Measurements from ENCODE around the gene PGK2. TPM values are rescaled to one million over a fixed set of nuclear protein-coding genes. Genes with fewer than 3 reads are reported as not detected.

PGK2 gene
- total and polyA plus RNA-seq, 2 donors from 2014 or later = not detected

DNA sequence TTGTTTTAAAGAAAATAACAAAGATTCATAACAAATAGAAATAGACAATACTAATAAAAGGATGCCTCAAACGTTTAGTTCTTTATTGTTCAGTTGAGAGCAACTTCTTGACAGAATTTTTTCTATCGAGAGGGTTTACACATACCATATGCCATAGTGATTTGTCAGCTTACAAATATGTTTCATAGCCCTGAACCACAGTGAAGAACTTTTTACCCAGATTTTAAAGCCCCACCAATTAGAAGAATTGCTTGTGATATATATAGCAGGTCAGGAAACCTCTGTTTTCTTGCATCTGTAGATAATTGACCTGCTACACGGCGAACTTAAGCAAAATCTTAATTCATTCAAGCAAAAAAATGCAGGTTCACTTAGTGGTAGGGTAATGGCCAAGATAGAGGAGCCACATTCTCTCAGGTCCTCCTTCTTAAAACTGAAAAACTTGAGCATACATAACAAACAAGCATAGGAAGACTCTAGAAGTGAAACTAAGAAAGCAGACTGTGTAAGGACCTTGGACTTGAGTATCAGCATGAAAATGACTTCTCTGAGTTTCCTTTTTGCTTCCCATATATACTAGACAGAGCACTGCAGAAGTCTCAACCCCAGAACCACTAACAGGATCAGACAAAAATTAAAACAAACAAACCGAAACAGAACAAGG, 39.8 kb upstream of the PGK2 start:
- TF ChIP-seq, protein P1, sequence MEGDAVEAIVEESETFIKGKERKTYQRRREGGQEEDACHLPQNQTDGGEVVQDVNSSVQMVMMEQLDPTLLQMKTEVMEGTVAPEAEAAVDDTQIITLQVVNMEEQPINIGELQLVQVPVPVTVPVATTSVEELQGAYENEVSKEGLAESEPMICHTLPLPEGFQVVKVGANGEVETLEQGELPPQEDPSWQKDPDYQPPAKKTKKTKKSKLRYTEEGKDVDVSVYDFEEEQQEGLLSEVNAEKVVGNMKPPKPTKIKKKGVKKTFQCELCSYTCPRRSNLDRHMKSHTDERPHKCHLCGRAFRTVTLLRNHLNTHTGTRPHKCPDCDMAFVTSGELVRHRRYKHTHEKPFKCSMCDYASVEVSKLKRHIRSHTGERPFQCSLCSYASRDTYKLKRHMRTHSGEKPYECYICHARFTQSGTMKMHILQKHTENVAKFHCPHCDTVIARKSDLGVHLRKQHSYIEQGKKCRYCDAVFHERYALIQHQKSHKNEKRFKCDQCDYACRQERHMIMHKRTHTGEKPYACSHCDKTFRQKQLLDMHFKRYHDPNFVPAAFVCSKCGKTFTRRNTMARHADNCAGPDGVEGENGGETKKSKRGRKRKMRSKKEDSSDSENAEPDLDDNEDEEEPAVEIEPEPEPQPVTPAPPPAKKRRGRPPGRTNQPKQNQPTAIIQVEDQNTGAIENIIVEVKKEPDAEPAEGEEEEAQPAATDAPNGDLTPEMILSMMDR (IDR thresholded peaks at IDR 0.05; ENCODE audit: borderline replicate concordance, extremely low read depth, insufficient read depth) = no peak
- H3K4me1 ChIP-seq (ENCODE audit: control insufficient read depth in 2 of 3, insufficient read depth in 2 of 3, low read depth in 1 of 3, low read length in 3 of 3) = no peaks in the 10 kb centered on the region
- no peak for FAIRE-seq
- no peaks in the 10 kb centered on the region for H3K27me3 ChIP-seq (ENCODE audit: control insufficient read depth, insufficient read depth, low read length)
- no peak for DNase-seq
- H3K9ac ChIP-seq (ENCODE audit: low read length in 3 of 3) = no peak overlapping the region
- H3K4me3 ChIP-seq (ENCODE audit: low read length in 3 of 3) = no peak overlapping the region
- intact Hi-C loops (cut with DNase I) = no loop called here
- H3K27ac ChIP-seq (ENCODE audit: low read depth in 2 of 2, low read length in 2 of 2) = no peak overlapping the region
- no peaks in the 10 kb centered on the region for H3K36me3 ChIP-seq (ENCODE audit: control insufficient read depth in 2 of 3, insufficient read depth in 3 of 3, low read length in 3 of 3)
- no peaks in the 10 kb centered on the region for H3K9me3 ChIP-seq (ENCODE audit: control insufficient read depth in 2 of 3, insufficient read depth in 1 of 3, low read length in 3 of 3)

DNA sequence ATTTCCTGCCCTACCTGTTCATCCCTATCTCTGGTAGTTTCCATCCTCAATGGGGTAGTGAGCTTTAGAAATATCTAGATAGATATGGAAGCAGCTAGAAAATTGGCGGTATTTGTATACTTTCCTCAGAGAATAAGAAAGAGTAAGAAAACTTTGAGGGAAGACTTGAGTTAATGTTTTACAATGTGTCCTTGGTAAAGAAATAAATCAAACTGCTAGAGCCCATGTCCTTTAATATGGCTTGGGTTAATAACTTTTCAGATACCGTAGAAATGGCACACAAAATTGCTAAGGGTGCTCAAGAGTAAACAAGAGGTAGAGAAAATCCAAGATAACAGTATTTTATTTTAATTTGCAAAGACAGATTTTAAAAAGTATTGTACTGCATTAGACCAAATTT, 28.1 kb upstream of the PGK2 start:
- Histone ChIP-seq H3K27me3 (ENCODE audit: control insufficient read depth, insufficient read depth, low read length) (no peaks in the 10 kb centered on the region), H3K4me1 (ENCODE audit: control insufficient read depth in 2 of 3, insufficient read depth in 2 of 3, low read depth in 1 of 3, low read length in 3 of 3) (no peaks in the 10 kb centered on the region), H3K4me3 (ENCODE audit: low read length in 3 of 3) (no peak overlapping the region), H3K36me3 (ENCODE audit: control insufficient read depth in 2 of 3, insufficient read depth in 3 of 3, low read length in 3 of 3) (no peaks in the 10 kb centered on the region), H3K9ac (ENCODE audit: low read length in 3 of 3) (no peak overlapping the region), H3K9me3 (ENCODE audit: control insufficient read depth in 2 of 3, insufficient read depth in 1 of 3, low read length in 3 of 3) (no peaks in the 10 kb centered on the region), H3K27ac (ENCODE audit: low read depth in 2 of 2, low read length in 2 of 2) (no peak overlapping the region)
- DNase-seq = no peak
- no peak for FAIRE-seq
- TF ChIP-seq, protein P1 (IDR thresholded peaks at IDR 0.05; ENCODE audit: borderline replicate concordance, extremely low read depth, insufficient read depth) = no peak
- intact Hi-C loops (cut with DNase I) = no loop called here

DNA sequence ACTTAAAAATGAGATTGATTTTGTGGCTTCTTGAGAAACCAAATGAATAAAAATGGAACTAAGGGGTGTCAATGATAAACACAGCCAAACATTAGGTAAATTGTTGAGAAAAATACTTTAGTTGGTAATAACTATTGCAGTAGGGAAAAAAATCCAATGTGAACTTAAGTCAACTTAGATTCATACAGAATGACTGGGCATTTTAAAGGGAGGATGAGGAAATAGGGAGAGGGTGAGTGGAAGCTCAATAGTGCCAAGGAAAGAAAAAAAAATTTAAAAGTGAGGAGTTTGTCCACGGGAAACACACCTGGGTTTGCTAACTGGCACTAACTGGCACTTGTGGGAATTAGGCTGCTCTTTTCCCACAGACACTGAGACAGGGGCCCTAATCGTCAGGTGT, 26.2 kb upstream of the PGK2 start:
- H3K4me3 ChIP-seq (ENCODE audit: low read length in 3 of 3) = no peak overlapping the region
- no peaks in the 10 kb centered on the region for H3K36me3 ChIP-seq (ENCODE audit: control insufficient read depth in 2 of 3, insufficient read depth in 3 of 3, low read length in 3 of 3)
- no peaks in the 10 kb centered on the region for H3K4me1 ChIP-seq (ENCODE audit: control insufficient read depth in 2 of 3, insufficient read depth in 2 of 3, low read depth in 1 of 3, low read length in 3 of 3)
- FAIRE-seq (no peak), DNase-seq (no peak)
- no peaks in the 10 kb centered on the region for H3K9me3 ChIP-seq (ENCODE audit: control insufficient read depth in 2 of 3, insufficient read depth in 1 of 3, low read length in 3 of 3)
- intact Hi-C loops (cut with DNase I) = no loop called here
- no peak overlapping the region for H3K9ac ChIP-seq (ENCODE audit: low read length in 3 of 3)
- TF ChIP-seq, protein P1 (IDR thresholded peaks at IDR 0.05; ENCODE audit: borderline replicate concordance, extremely low read depth, insufficient read depth) = no peak
- H3K27me3 ChIP-seq (ENCODE audit: control insufficient read depth, insufficient read depth, low read length) = no peaks in the 10 kb centered on the region
- no peak overlapping the region for H3K27ac ChIP-seq (ENCODE audit: low read depth in 2 of 2, low read length in 2 of 2)

DNA sequence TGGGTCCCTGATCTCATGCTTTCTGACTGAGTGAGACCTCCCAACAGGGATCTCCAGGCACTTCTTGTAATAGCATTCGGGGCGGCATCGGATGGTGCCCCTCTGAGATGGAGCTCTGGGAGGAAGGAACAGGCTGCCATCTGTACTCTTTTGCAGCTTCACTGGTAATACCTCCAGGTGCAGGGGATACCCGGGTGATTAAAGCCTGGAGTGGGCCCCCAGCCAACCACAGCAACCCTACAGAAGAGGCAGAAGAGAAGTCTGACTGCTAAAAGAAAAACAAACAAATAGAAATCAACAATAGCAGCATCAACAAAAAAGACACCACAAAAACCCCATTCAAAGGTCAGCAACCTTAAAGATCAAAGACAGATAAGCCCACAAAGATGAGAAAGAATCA, 19.1 kb upstream of the PGK2 start:
- Histone ChIP-seq H3K4me3 (ENCODE audit: low read length in 3 of 3) (no peak overlapping the region), H3K9me3 (ENCODE audit: control insufficient read depth in 2 of 3, insufficient read depth in 1 of 3, low read length in 3 of 3) (no peaks in the 10 kb centered on the region), H3K27ac (ENCODE audit: low read depth in 2 of 2, low read length in 2 of 2) (no peak overlapping the region), H3K36me3 (ENCODE audit: control insufficient read depth in 2 of 3, insufficient read depth in 3 of 3, low read length in 3 of 3) (no peaks in the 10 kb centered on the region), H3K9ac (ENCODE audit: low read length in 3 of 3) (no peak overlapping the region), H3K27me3 (ENCODE audit: control insufficient read depth, insufficient read depth, low read length) (no peaks in the 10 kb centered on the region), H3K4me1 (ENCODE audit: control insufficient read depth in 2 of 3, insufficient read depth in 2 of 3, low read depth in 1 of 3, low read length in 3 of 3) (no peaks in the 10 kb centered on the region)
- DNase-seq (no peak), FAIRE-seq (no peak)
- TF ChIP-seq, protein P1 (IDR thresholded peaks at IDR 0.05; ENCODE audit: borderline replicate concordance, extremely low read depth, insufficient read depth) = no peak
- intact Hi-C loops (cut with DNase I) = no loop called here

Data from kidney (tissue), 14 donors.